Tibial nerve (tissue), 4 donors: ENCODE data around the gene CCDC82. TPM values are rescaled to one million over a fixed set of nuclear protein-coding genes. Genes with fewer than 3 reads are reported as not detected.
"Not testable (repeated sequence)": the region's sequence is repeated elsewhere in the genome, so short reads cannot be mapped to it uniquely, and the experiment has no call there.

ENCODE experiments used
- DNase-seq, 2 donors: peaks; one replicate each; pipeline ENCODE4 v3.0.0-alpha.2; 2019; ENCODE audit warnings: low spot score in 2 of 2
- H3K27ac ChIP-seq, 4 donors: fragments of 200-600 bp; sonication (generic) in 3 of 4; one replicate each; pipeline ENCODE4 v1.5.1; 2017 to 2019; ENCODE audit warnings: mild to moderate bottlenecking in 1 of 4
- H3K27me3 ChIP-seq, 2 donors: fragments of 200-600 bp; sonication (generic) in 1 of 2; one replicate each; pipeline versions ENCODE4 v1.5.1 to v1.6.0; 2017 to 2019
- H3K36me3 ChIP-seq, 3 donors: fragments of 200-600 bp; sonication (generic); one replicate each; pipeline ENCODE4 v1.5.1; 2018 to 2019
- H3K4me1 ChIP-seq, 4 donors: fragments of 200-600 bp; sonication (generic) in 3 of 4; one replicate each; pipeline ENCODE4 v1.5.1; 2017 to 2019
- H3K4me3 ChIP-seq, 4 donors: fragments of 200-600 bp; sonication (generic) in 3 of 4; one replicate each; pipeline ENCODE4 v1.5.1; 2017 to 2019; ENCODE audit warnings: mild to moderate bottlenecking in 1 of 4, moderate library complexity in 1 of 4
- H3K9me3 ChIP-seq, 4 donors: fragments of 200-600 bp; sonication (generic) in 3 of 4; one replicate each; pipeline ENCODE4 v1.5.1; 2017 to 2019
- EP300 ChIP-seq, 2 donors: sonication (generic); formaldehyde crosslinking; IDR thresholded peaks; one replicate each; pipeline ENCODE4 v1.6.1; 2017; ENCODE audit warnings: antibody characterized with exemption in 2 of 2, mild to moderate bottlenecking in 1 of 2
- POLR2A ChIP-seq, 2 donors: fragments of 450-650 bp; IDR thresholded peaks; one replicate each; pipeline ENCODE4 v1.6.1; 2017; ENCODE audit warnings: antibody characterized with exemption in 2 of 2, mild to moderate bottlenecking in 2 of 2, moderate library complexity in 2 of 2
- WGBS, 2 donors: methylation state at CpG; one replicate each; pipeline ENCODE4 v1.1.5; 2018; 5-methylcytosine and 5-hydroxymethylcytosine counted together
- total RNA-seq, 4 donors: library from RNA; depleted of rRNA; stranded (reverse); fragments of >200 nt; gene quantifications; one replicate each; pipeline ENCODE4 v1.1.0, GENCODE V29; 2016
- TF ChIP-seq, protein P1 (sequence below), 5 experiments: fragments of 200-600 bp in 3 of 5; fragments of 450-650 bp in 2 of 5; sonication (generic) in 3 of 5; IDR thresholded peaks; one replicate each; pipeline ENCODE4 v1.5.1; 2016 to 2019; ENCODE audit warnings: antibody characterized with exemption in 5 of 5, mild to moderate bottlenecking in 3 of 5, moderate library complexity in 2 of 5

CCDC82 gene
- 10 to 100 TPM; 41.9 to 73.4 (median 49.5) TPM for total RNA-seq

GRCh38 chr11:96389720-96390487 lies at the start of gene CCDC82, which contains the start of gene JRKL:
TSS of gene CCDC82 (minus strand) at chr11:96389912. CDS start at chr11:96384747, 5,165 bp downstream.
TSS of gene JRKL (plus strand) at chr11:96390013. CDS start at chr11:96390650, 637 bp downstream.
- no peaks in the 10 kb centered on the region for H3K27me3 ChIP-seq
- TF ChIP-seq, protein P1, sequence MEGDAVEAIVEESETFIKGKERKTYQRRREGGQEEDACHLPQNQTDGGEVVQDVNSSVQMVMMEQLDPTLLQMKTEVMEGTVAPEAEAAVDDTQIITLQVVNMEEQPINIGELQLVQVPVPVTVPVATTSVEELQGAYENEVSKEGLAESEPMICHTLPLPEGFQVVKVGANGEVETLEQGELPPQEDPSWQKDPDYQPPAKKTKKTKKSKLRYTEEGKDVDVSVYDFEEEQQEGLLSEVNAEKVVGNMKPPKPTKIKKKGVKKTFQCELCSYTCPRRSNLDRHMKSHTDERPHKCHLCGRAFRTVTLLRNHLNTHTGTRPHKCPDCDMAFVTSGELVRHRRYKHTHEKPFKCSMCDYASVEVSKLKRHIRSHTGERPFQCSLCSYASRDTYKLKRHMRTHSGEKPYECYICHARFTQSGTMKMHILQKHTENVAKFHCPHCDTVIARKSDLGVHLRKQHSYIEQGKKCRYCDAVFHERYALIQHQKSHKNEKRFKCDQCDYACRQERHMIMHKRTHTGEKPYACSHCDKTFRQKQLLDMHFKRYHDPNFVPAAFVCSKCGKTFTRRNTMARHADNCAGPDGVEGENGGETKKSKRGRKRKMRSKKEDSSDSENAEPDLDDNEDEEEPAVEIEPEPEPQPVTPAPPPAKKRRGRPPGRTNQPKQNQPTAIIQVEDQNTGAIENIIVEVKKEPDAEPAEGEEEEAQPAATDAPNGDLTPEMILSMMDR (IDR thresholded peaks at IDR 0.05) = peak in 1 of 5 experiments; percentile 28
- TF ChIP-seq EP300 (IDR thresholded peaks at IDR 0.05) (peak; percentile 50 to 97), POLR2A (IDR thresholded peaks at IDR 0.05) (peak; percentile 79 to 95)

GRCh38 chr11:96432654-96433053 lies 42.9 kb upstream of the CCDC82 start:
- not testable (repeated sequence) for H3K9me3 ChIP-seq, H3K27ac ChIP-seq, DNase-seq, H3K36me3 ChIP-seq, H3K27me3 ChIP-seq, H3K4me3 ChIP-seq, H3K4me1 ChIP-seq

More at GRCh38 chr11:96389720-96390487, at the start of gene CCDC82, which contains the start of gene JRKL:
- H3K9me3 ChIP-seq = no peaks in the 10 kb centered on the region
- peaks cover 0 to 56% (median 7%) of the 10 kb centered on the region in 4 donors for H3K4me1 ChIP-seq
- WGBS, 2 donors = 1% methylated on average over 32 to 53 of the region's 53 CpGs
- H3K27ac ChIP-seq = peak within 1 kb of the TSS; percentile 85 to 93 (median 89)
- no peaks in the 10 kb centered on the region for H3K36me3 ChIP-seq
- peak within 1 kb of the TSS; percentile 78 to 87 (median 82) for H3K4me3 ChIP-seq
- DNase-seq = peak; percentile 91 to 96

DNA sequence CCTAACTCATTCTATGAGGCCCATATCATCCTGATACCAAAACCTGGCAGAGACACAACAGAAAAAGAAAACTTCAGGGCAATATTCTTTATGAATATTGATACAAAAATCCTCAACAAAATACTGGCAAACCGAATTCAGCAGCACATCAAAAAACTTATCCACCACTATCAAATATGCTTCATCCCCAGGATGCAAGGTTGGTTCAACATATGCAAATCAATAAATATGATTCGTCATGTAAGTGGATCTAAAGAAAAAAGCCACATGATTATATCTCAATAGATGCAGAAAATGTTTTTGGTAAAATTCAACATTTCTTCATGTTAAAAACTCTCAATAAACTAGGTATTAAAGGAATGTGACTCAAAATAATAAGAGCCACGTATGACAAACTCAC lies 41.0 kb upstream of the CCDC82 start:
- Histone ChIP-seq H3K4me3 (no peak overlapping the region), H3K27ac (no peak overlapping the region), H3K27me3 (peaks cover 0 to 4% of the 10 kb centered on the region in 2 donors), H3K36me3 (no peaks in the 10 kb centered on the region), H3K4me1 (peaks cover 0 to 7% (median 0%) of the 10 kb centered on the region in 4 donors), H3K9me3 (peaks cover 0 to 9% (median 0%) of the 10 kb centered on the region in 4 donors)
- TF ChIP-seq, protein P1 (IDR thresholded peaks at IDR 0.05) = no peak
- no peak for TF ChIP-seq EP300 (IDR thresholded peaks at IDR 0.05)
- TF ChIP-seq POLR2A (IDR thresholded peaks at IDR 0.05) = no peak
- DNase-seq = no peak
- 72 to 81% methylated on average over 3 of the region's 3 CpGs for WGBS, 2 donors

DNA sequence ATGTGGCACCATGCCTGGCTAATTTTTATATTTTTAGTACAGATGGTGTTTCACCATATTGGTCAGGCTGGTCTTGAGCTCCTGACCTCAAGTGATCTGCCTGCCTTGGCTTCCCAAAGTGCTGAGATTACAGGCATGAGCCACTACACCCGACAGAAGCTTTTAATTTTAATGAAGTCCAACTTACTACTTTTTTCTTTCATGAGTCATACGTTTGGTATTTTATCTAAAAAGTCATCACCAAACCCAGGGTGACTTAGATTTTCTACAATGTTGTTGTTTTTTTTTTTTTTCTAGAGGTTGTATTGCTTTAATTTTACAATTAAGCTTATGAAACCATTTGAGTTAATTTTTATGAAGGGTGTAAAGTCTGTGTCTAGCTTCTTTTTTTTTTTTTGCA lies 35.0 kb upstream of the CCDC82 start:
- no peak overlapping the region for H3K4me3 ChIP-seq
- peaks cover 0 to 7% (median 0%) of the 10 kb centered on the region in 4 donors for H3K4me1 ChIP-seq
- 28 to 50% methylated on average over 2 of the region's 2 CpGs for WGBS, 2 donors
- H3K9me3 ChIP-seq = no peaks in the 10 kb centered on the region
- no peak for DNase-seq
- TF ChIP-seq, protein P1 (IDR thresholded peaks at IDR 0.05) = no peak
- TF ChIP-seq EP300 (IDR thresholded peaks at IDR 0.05) (no peak), POLR2A (IDR thresholded peaks at IDR 0.05) (no peak)
- no peaks in the 10 kb centered on the region for H3K36me3 ChIP-seq
- H3K27ac ChIP-seq = no peak overlapping the region
- H3K27me3 ChIP-seq = no peaks in the 10 kb centered on the region

GRCh38 chr11:96413408-96413807 lies 23.7 kb upstream of the CCDC82 start:
- no peak for DNase-seq
- Histone ChIP-seq H3K27ac (no peak overlapping the region), H3K4me1 (no peaks in the 10 kb centered on the region), H3K27me3 (peaks cover 0 to 7% of the 10 kb centered on the region in 2 donors), H3K4me3 (no peak overlapping the region), H3K9me3 (no peaks in the 10 kb centered on the region), H3K36me3 (no peaks in the 10 kb centered on the region)
- TF ChIP-seq POLR2A (IDR thresholded peaks at IDR 0.05) = no peak
- TF ChIP-seq EP300 (IDR thresholded peaks at IDR 0.05) = no peak
- TF ChIP-seq, protein P1 (IDR thresholded peaks at IDR 0.05) = no peak
